ENCODE measurements around the gene MAT2B.

- no peak for TF ChIP-seq CTCF (IDR thresholded peaks at IDR 0.05 in 4 of 5, conservative IDR thresholded peaks at IDR 0.05 in 1 of 5)
- TF ChIP-seq POLR2A (IDR thresholded peaks at IDR 0.05) = no peak
Measured at GRCh38 chr5:163552536-163552935, 47.1 kb downstream of the MAT2B start.
